DLD1 (cell line): Measurements from ENCODE around the gene SCAP.
"Not testable (repeated sequence)": the region's sequence is repeated elsewhere in the genome, so short reads cannot be mapped to it uniquely, and the experiment has no call there.

ENCODE experiments used
- in situ Hi-C: cut with HindIII; loops from 2 replicates; pipeline ENCODE4 v1.10.0; 2017; ENCODE audit warnings: low sequenced_read_pairs

Gene SCAP

DNA sequence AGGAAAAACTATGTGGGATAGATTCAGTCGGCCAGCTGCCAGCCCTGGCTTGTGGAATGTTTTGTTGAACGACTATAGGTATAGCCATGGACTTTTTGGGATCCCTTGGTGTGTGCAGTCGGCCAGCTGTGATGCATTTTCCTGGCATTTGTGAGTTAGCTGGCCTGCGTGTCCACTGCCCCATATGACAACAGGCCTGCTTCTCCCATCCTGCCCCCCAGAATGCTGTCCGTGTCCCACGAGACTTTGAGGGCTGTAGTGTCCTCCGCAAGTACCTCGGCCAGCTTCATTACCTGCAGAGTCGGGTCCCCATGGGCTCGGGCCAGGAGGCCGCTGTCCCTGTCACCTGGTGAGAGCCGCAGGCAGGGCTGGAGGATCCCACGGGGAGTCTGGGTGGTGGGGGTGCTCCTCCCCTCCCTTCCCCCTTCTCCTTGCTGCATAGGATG is 71.3 kb downstream of the SCAP start:
- in situ Hi-C loops = no loop called here

DNA sequence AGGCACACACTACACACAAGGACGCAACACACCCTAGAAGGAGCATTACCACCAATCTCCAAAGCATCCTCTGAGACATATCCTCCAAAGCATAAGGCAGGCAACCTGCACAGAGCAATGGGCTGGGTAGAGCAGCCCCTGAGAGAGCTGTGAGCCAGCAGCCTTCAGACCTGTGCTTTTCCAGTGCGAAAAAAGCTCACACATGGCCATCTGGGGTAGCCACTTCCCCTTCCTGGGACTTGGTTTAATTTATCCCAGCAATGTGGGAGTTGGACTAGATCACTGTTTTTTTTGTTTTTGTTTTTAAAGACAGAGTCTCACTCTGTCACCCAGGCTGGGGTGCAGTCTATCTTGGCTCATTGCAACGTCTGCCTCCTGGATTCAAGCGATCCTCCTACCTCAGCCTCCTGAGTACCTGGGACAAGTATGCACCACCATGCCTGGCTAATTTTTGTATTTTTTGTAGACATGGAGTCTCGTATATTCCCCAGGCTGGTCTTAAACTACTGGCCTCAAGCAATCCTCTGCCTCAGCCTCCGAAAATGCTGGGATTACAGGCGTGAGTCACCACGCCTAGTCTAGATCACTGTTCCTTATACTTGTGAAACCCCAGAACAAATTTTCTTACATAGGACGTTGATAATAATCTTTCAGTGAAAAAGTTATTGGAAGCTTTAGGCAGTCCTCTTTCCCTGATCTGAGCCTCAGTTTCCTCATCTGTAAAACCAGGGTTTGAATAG is 76.0 kb downstream of the SCAP start:
- in situ Hi-C loops = no loop called here

DNA sequence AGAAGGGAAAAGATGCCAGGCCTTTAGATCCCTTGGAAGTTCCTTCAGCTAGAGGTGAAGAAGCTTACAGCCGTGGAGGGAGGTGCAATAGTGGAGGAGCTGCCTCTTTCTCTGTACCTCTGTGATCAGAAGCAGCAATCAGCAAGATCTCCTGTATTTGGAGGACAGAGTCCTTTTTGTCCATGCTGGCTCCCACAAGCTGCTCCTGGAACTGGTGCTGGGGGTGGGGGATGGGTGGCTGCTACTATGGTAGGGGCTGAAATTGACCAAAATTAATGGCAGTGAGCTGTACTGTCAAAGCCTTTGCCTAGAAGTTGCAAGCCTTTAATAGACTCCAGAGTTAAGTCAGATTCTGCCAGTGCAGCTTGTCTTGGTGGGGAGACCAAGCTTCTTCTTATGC is 76.7 kb downstream of the SCAP start:
- in situ Hi-C loops = no loop called here

DNA sequence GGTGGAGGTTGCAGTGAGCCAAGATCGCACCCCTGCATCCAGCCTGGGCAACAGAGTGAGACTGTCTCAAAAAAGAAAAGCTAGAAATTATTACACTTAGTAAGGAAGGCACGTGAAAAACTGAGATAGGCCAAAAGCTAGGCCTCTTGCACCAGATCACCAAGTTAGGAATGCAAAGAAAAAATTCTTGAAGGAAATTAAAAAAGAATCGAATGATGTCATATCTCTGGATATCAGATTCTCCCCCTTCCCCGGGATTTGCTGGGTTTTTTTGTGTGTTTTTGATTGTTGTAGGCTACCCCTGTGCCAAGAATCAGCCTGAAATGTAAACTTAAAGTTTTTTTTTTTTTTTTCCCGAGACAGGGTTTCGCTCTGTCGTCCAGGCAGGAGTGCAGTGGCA is 77.5 kb downstream of the SCAP start:
- in situ Hi-C loops = no loop called here

DNA sequence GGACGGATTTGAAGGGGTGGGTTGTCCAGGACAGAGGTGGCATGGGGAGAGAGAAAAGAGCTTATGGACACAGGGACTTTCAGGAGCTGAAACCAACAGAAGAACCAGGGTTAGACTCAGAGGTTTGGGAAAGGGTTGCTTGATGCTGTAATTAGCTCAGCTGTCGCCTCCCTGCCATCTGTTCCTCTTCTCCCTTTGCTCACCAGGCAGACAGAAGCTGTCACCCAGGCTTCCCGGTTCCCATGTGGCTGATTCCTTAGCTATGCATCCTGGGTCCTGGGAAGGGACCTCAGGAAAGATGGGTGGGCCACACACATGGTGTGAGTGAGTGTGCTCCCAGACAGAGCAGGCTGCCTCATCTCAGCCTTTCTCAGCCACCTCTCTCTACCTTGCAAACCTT is 80.9 kb downstream of the SCAP start:
- in situ Hi-C loops = no loop called here

DNA sequence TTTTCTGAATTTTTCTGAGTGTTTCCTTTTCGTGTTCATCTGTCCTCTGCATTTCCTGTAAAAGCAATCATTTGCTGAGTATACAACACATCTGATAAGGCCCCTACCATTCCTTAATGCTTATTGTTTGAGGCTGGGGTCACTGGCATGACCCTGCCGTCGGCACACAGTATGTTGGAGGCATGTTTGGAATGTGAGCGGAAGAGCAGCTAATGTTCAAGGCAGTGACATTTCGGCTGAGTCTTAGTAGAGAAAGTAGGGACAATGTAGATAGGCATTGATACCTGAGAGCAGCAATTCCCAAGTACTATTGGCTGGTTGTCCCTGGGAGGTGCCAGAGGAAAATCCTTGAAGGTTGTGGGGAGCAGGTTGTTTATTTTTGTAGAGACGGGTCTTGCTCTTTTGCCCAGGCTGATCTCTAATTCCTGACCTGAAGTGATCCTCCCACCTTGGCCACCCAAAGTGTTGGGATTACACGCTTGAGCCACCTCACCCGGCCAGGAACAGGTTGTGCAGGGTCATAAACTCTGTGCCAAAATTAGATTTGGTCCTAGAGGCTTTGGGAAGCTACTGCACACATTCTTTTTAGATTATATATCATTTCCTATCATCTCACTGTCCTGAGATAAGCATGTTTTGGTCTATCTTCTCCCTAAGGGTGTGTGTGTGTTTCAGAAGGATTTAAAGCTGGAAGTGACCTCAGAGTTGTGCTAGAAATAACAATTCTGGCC is 81.4 kb downstream of the SCAP start:
- in situ Hi-C loops = no loop called here

DNA sequence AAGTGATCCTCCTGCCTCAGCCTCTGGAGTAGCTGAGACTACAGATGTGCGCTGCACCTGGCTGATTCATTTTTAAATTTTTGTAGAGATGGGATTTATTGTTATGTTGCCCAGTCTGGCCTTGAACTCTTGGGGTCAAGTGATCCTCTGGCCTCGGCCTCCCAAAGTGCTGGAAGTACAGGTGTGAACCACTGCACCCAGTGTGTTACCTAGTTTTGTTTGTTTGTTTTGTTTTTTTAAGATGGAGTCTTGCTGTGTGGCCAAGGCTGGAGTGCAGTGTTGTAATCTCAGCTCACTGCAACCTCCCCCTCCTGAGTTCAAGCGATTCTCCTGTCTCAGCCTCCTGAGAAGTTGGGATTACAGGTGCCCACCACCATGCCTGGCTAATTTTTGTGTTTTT is 82.8 kb downstream of the SCAP start:
- in situ Hi-C loops = no loop called here

DNA sequence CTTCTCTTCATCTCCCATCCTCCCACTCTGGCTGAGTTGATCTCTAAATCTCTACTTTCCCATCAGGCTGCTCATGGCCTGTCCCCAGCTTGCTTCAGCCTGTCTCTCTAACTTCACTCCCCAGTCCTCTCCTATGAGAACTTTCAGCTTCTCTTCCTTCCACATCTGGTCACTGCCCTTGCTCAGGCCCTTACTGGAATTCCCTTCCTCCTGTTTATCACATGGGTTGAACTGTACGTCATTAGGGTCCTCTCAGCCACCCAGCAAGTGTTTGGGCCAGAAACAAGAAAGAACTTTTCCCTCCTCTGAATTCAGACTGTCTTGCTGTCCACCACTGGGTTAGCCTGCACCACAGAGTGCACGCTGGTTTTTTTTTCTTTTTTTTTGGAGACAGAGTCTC is 89.9 kb downstream of the SCAP start:
- in situ Hi-C loops = no loop called here

DNA sequence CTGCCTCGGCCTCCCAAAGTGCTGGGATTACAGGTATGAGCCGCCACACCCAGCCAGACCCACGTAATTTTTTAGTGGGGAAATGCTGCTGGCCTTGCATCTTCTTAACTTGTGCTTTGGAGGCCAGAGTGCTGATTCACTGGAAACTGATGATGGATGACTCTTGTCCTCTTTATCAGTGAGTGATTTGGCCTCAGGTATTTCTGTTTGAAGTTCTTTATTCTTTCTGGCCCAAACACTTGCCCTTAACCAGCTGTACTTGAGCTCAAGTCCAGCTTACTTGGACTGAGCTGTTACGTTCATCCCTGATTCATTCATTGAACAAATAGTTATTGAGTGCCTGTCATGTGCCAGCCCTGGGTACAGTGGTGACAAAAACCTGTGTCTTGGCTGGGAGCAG is 90.7 kb downstream of the SCAP start:
- in situ Hi-C loops = no loop called here

DNA sequence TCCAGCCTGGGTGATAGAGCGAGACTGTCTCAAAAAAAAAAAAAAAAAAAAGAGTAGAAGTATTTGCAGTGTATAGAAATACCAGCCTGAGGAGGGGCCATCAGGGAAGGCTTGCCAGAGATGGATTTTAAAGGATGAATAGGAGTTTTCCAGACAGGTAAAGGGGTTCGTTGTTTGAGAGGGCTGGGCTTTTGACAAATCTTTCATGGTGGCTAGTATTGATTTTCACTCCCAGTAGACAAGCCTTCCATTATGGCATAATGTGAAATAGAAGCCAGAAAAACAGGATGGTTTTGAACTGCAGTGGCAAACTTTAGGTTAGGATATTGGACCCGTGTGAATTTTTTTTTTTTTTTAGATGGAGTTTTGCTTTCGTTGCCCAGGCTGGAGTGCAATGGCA is 91.3 kb downstream of the SCAP start:
- in situ Hi-C loops = no loop called here

DNA sequence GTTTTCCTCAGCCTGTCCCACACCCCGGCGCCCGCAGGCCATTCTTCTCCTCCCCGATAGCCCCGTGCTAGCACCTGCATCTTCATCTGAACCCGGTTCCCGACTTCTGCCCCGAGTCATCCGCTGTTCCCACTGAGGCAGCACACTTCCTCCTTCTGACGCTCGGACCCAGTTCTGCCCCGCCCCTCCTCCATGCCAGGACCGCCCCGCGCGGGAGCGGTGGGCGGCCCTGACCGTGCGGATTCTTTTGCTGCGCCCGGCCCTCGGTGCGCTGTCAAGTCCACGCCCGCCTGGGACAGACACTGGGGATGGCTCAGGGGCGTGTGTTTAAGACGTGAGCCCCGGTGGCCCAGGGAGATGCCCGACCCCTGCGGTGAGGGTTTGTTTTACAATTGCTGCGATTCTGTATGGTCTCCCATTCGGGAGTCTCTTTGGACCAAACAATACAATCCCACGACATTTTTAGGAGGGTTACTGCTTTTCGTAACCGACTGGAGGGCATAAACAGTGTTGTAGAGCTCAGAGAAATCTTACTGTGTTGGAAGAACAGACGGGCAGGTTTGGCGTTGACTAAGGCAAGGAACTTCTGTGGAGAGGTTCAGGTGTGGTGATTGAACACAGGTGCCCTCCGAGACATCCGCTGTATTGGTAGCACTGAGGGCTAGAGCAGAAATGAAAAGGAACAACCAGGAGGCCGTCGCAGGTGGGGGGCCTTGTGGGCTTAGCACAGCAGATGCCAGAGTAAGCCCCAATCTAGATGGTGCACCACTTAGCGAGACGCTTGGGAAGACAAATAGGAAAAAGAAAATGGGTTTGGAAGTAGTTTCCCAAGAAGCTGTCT is 94.2 kb downstream of the SCAP start:
- in situ Hi-C loops = no loop called here

DNA sequence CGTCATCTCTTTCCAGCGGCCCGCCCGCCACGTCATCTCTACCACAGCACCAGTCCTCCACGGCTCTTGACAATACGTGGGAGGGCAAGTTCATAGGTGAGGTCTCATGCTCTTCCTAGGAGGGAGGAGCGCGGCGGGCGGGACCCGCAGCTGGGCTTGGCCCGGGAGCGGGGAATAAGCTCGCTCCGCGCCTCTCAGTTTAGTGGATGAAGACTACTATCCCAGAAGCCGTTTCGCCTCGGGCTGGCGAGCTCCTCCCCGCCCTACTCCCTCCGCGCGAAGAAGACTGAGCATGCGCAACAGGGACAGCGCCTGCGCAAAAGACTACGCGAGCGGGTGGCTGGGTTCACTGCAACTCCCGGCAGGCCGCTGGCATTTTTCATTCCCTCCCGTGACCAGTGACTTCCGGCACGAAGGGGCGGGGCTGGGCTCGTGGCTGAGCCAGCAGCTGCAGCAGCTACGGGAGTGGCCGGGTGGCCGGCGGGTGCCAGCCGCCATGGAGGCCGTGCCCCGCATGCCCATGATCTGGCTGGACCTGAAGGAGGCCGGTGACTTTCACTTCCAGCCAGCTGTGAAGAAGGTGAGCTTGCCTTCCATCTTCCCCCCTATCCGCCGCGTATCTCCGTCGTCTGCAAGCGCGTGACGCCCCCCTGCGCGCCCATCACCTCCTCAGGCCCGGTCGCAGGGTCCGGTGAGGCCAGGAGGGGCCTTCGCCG is 95.0 kb downstream of the SCAP start, which contains the start of gene PTPN23:
PTPN23 (plus strand) TSS at position 421 of the 716 bp plus-strand sequence; CDS start at position 497, 76 bp downstream.
- in situ Hi-C loops = no loop called here

DNA sequence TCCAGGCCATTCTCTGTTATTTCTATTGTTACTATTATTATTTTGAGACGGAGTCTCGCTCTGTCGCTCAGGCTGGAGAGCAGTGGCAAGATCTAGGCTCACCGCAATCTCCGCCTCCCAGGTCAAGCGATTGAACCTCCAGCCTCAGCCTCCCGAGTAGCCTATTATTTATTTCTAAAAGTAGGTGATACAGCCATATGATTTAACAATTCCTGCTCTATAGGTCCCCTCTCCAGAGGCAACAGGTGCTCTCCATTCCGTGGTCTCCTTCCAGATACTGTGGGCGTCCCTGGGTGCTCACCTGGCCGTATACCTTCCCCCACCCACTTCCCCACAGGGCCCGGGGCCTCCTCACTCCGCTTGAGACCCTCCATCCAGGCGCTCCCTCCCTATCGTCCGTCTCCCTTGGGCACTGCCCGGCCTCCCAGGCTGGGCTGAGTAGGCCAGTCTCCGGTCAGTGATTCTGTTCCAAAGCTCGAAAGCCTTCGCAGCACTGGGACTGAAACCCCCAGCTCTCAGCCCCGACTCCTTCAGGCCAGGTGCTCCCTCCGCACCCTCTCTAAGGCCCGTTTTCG is 95.6 kb downstream of the SCAP start:
- in situ Hi-C loops = no loop called here

DNA sequence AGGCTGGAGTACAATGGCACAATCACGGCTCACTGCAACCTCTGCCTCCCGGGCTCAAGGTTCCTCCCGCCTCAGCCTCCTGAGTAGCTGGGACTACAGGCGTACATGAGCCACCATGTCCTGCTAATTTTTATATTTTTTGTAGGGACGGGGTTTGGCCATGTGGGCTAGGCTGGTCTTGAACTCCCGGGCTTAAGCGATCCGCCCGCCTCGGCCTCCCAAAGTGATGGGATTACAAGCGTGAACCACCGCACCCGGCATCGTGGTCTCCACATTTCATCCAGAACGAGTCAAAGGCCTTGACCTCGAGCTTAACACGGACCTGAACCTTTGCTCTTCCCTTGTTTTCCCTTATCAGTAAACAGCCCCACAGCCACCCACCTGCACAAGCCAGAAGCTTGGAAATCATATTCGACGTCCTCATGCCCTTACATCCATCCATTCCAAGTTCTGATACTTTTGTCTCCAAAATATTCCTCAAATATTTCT is 96.3 kb downstream of the SCAP start:
- in situ Hi-C loops = no loop called here

DNA sequence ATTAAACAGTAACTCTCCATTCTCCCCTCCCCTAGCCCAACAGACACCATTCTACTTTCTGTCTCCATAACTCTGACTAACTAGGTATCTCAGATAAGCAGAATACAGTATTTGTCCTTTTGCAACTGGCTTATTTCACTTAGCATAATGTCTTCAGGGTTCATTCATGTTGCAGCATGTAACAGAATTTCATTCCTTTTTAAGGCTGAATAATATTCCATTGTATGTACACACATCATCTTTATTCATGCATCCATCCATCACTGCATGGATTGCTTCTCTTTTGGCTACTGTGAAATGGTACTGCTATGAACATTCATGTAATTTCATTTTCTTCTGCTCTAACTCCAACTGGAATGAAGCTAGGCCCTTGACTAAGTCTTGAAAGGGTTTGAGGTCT is 96.9 kb downstream of the SCAP start:
- in situ Hi-C loops = no loop called here

DNA sequence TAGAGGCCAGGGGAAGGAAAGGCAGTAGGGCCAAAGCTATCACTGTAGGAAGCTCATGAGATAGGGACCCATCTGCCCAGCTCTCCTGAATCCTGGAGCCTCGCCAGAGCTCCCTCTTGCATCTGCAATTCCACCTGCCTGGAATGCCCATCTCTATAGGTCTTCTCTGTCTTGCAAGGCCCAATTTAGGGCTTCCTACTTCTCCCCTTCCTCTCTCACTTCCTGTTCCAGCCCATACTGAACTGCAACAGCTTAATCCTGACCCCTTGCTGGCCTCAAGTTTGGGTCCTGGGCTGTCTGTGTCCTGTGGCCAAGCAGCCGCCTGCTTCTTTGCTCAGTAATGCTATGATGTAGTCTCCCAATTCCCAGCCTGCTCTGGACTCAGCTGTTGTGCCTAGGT is 98.6 kb downstream of the SCAP start:
- in situ Hi-C loops = no loop called here

DNA sequence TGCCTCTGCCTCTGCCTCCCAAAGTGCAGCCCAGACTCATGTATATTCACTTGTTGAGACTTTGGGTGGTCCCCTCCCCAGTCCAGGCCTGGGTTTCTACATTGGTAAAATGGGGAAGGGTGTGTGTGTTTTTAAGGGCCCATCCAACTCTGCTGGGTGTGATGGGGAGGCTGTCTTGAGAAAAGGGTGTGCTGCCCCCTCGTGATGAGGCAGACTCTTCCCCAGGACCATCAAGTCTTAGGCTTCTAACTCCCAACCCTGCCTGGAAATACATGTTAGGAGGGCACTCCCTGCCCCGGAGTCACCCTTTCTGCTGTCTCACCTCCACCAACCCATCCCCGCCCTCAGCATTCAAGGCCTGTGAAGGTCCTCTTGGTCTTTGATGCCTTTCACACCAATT is 99.3 kb downstream of the SCAP start:
- in situ Hi-C loops = no loop called here

DNA sequence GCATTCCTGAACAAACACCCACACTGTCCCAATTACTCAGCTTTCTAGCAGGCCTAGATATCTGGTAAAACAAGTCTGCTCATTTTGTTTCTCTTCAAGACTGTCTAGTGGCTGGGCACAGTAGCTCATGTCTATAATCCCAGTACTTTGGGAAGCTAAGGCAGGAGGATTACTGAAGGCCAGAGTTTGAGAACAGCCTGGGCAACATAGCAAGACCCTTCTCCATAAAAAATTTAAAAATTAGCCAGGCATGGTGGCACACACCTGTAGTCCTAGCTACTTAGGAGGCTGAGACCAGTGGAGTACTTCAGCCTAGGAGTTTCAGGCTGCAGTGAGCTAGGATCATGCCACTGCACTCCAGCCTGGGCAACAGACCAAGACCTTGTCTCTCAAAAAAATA is 101.2 kb downstream of the SCAP start:
- in situ Hi-C loops = no loop called here

DNA sequence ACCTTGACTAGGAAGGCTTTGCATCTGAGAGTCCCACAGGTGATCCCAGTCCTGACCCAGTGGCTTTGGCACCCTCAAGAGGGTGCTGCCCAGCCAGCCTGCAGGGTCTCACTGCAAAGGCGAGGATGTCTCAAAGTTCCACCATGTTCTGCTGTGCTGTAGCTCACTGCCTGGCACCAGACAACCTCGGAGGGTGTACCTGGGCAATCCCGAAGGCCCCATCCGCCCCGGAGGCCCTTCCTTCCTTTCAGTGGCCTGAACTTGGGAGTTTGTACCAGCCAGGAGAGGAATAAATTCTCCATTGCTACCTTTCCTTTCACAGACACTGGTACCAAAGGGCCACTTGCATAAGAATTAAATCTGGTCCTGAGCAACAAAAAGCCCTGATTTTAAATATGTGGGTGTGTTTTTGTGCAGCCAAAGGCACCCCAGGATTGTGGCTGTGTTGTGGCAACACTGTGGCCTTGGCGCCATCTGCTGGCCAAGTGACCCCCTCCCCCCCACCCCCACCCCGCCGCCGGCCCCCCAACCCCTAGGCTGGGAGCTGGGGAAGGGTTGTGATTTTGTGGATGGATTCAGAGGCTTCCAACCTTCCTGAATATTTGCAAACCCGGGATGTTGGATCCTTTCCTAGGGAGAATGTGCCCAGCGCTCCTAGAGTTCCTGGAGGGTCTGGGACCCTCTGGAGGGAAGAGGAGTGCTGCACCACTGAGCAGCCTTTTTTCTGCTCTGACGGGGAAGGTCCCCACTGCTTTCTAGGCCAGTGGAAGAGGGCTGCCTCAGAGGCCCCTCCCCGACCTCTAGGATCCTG is 104.6 kb downstream of the SCAP start:
- in situ Hi-C loops = no loop called here

DNA sequence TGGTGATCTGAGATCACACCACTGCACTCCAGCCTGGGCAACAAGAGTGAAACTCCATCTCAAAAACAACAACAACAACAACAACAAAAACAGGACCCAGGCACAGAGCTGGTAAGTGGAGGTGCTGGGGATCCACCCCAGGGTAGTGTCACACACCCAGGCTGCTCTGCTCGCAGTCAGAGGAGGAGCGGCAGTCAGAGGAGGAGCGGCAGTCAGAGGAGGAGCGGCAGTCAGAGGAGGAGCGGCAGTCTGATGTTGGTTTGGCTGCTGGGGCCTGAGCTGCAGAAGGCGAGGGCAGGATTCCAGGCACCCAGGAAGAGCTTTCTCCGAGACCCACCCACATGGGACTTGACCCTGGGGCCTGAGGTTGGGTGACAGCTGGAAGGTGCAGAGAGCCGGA is 105.7 kb downstream of the SCAP start:
- in situ Hi-C loops = not testable (repeated sequence)
